ENCODE measurements around the gene MAP1LC3B2. TPM values are rescaled to one million over a fixed set of nuclear protein-coding genes. Genes with fewer than 3 reads are reported as not detected.

MAP1LC3B2 gene
- total and polyA plus RNA-seq, 2 experiments from 2014 or later = 3.3 TPM; not detected in 1

DNA sequence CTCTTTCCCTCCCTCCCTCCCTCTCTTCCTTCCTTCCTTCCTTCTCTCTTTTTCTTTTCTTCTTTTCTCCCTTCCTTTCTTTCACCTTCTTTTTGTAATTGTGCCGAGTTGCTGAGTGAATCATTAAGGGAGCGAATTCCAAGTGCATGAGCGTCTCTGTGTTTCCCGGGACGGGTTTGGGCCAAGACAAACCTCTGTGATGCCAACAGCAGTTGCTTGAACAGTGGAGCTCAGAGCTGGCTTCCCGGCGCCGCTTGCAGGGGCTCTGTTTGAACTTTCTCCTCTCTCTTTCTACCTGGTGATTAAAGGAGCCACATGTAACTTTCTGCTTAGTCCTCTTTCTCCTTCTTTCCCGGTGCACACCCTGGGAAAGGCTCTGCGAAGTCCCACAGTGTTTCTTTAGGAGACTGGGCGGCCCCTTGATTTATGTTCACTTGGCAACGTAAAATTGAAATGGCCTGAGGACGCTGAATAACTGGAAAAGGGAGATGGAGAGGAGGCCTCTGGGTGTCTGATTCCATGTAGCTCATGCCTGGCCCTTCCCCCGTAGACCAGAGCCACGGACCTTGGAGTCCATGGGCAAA lies 33.7 kb upstream of the MAP1LC3B2 start:
- Histone ChIP-seq H2AFZ (peak overlapping the region; percentile 37), H3K4me2 (peak overlapping the region; percentile 49), H3K9me3 (ENCODE audit: low read depth) (no peaks in the 10 kb centered on the region), H3K27me3 (no peaks in the 10 kb centered on the region), H3K27ac (peak overlapping the region; percentile 47), H3K36me3 (replicated peaks; ENCODE audit: insufficient read depth, low read depth) (no peaks in the 10 kb centered on the region), H3K9me2 (replicated peaks; ENCODE audit: insufficient read depth) (no peaks in the 10 kb centered on the region), H3K4me1 (ENCODE audit: insufficient read depth) (peaks cover 27% of the 10 kb centered on the region), H3K79me2 (no peaks in the 10 kb centered on the region), H3K4me3 (no peak overlapping the region), H4K20me1 (ENCODE audit: insufficient read depth, poor library complexity, severe bottlenecking) (no peaks in the 10 kb centered on the region)
- TF ChIP-seq, protein P1, sequence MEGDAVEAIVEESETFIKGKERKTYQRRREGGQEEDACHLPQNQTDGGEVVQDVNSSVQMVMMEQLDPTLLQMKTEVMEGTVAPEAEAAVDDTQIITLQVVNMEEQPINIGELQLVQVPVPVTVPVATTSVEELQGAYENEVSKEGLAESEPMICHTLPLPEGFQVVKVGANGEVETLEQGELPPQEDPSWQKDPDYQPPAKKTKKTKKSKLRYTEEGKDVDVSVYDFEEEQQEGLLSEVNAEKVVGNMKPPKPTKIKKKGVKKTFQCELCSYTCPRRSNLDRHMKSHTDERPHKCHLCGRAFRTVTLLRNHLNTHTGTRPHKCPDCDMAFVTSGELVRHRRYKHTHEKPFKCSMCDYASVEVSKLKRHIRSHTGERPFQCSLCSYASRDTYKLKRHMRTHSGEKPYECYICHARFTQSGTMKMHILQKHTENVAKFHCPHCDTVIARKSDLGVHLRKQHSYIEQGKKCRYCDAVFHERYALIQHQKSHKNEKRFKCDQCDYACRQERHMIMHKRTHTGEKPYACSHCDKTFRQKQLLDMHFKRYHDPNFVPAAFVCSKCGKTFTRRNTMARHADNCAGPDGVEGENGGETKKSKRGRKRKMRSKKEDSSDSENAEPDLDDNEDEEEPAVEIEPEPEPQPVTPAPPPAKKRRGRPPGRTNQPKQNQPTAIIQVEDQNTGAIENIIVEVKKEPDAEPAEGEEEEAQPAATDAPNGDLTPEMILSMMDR (IDR thresholded peaks at IDR 0.05; ENCODE audit: poor library complexity) = no peak
- TF ChIP-seq EZH2phosphoT487 (IDR thresholded peaks at IDR 0.05; ENCODE audit: low read depth, severe bottlenecking, unreplicated experiment) (no peak), EZH2 (IDR thresholded peaks at IDR 0.05; ENCODE audit: borderline replicate concordance) (no peak)
- DNase-seq (ENCODE audit: low spot score) = peak; percentile 57
- 21% methylated on average over 15 of the region's 15 CpGs for WGBS (ENCODE audit: low lambda C conversion rate, missing lambda C conversion rate)

DNA sequence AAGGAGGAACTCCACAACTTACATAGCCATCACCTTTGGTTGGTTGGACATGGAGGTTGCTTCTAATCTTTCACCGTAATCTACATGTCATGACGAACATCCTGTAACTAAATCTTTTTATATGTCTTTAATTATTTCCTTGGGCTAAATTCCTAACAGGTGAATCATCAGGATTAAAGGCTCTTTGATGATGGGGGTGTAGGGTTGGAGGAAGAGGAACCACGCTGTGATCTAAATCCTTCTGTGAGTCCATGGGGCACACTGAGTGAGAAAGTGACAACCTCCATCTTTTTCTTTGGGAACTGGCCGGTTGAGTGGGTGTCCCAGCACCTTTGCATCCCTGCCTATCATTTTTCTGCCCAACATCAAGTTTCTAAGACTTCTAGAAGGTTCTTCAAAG lies 31.1 kb upstream of the MAP1LC3B2 start:
- Histone ChIP-seq H3K4me1 (ENCODE audit: insufficient read depth) (peaks cover 28% of the 10 kb centered on the region), H3K36me3 (replicated peaks; ENCODE audit: insufficient read depth, low read depth) (no peaks in the 10 kb centered on the region), H4K20me1 (ENCODE audit: insufficient read depth, poor library complexity, severe bottlenecking) (no peaks in the 10 kb centered on the region), H3K4me2 (no peak overlapping the region), H3K27ac (no peak overlapping the region), H3K4me3 (no peak overlapping the region), H3K9me2 (replicated peaks; ENCODE audit: insufficient read depth) (no peaks in the 10 kb centered on the region), H3K9me3 (ENCODE audit: low read depth) (no peaks in the 10 kb centered on the region), H3K79me2 (no peaks in the 10 kb centered on the region), H3K27me3 (no peaks in the 10 kb centered on the region), H2AFZ (no peak overlapping the region)
- TF ChIP-seq, protein P1 (IDR thresholded peaks at IDR 0.05; ENCODE audit: poor library complexity) = no peak
- TF ChIP-seq EZH2 (IDR thresholded peaks at IDR 0.05; ENCODE audit: borderline replicate concordance) = no peak
- no peak for TF ChIP-seq EZH2phosphoT487 (IDR thresholded peaks at IDR 0.05; ENCODE audit: low read depth, severe bottlenecking, unreplicated experiment)
- WGBS (ENCODE audit: low lambda C conversion rate, missing lambda C conversion rate) = 70% methylated on average over 4 of the region's 4 CpGs
- DNase-seq (ENCODE audit: low spot score) = no peak

DNA sequence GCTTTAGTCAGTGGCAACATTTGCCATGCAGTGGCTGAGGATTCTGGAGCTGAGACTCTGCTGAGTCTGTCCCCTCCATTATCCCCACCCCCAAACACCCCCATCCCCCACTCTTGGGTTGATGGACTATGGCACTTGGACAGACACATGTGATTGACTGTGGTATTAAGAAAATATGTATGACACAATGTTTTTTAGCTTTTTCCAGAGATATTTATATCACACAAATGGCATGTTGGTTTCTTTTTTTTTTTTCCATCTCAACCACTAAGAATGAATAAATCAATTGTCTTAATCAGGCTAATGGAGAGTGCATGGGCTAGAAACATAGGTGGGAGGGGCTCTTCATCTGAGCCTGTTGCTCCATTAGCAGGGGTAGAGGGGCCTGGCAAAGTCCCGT lies 30.7 kb upstream of the MAP1LC3B2 start:
- H3K27ac ChIP-seq = no peak overlapping the region
- no peak for TF ChIP-seq EZH2 (IDR thresholded peaks at IDR 0.05; ENCODE audit: borderline replicate concordance)
- TF ChIP-seq, protein P1 (IDR thresholded peaks at IDR 0.05; ENCODE audit: poor library complexity) = no peak
- TF ChIP-seq EZH2phosphoT487 (IDR thresholded peaks at IDR 0.05; ENCODE audit: low read depth, severe bottlenecking, unreplicated experiment) = no peak
- no peaks in the 10 kb centered on the region for H3K36me3 ChIP-seq (replicated peaks; ENCODE audit: insufficient read depth, low read depth)
- no peaks in the 10 kb centered on the region for H3K9me3 ChIP-seq (ENCODE audit: low read depth)
- peaks cover 28% of the 10 kb centered on the region for H3K4me1 ChIP-seq (ENCODE audit: insufficient read depth)
- H3K4me3 ChIP-seq = no peak overlapping the region
- WGBS (ENCODE audit: low lambda C conversion rate, missing lambda C conversion rate) = 67% methylated on average over 1 of the region's 1 CpG
- no peak for DNase-seq (ENCODE audit: low spot score)
- no peak overlapping the region for H2AFZ ChIP-seq
- no peaks in the 10 kb centered on the region for H3K27me3 ChIP-seq
- no peaks in the 10 kb centered on the region for H3K79me2 ChIP-seq
- no peaks in the 10 kb centered on the region for H4K20me1 ChIP-seq (ENCODE audit: insufficient read depth, poor library complexity, severe bottlenecking)
- no peaks in the 10 kb centered on the region for H3K9me2 ChIP-seq (replicated peaks; ENCODE audit: insufficient read depth)
- H3K4me2 ChIP-seq = peak overlapping the region; percentile 37

Data from hepatocyte (in vitro differentiated cells).